KOPT-K1 (cell line): ENCODE data around the gene REP15.

Source experiments
- H3K27ac ChIP-seq: fragments of 200-600 bp; sonication (generic); 2 replicates; pipeline ENCODE4 v1.5.1; 2016; ENCODE audit warnings: antibody characterized with exemption, mild to moderate bottlenecking, low read depth, low read length; ENCODE audit not compliant: poor library complexity, severe bottlenecking
- H3K36me3 ChIP-seq: fragments of 200-600 bp; sonication (generic); 2 replicates; pipeline ENCODE4 v1.5.1; 2017; ENCODE audit warnings: antibody characterized with exemption, mild to moderate bottlenecking, low read length, moderate library complexity; ENCODE audit not compliant: insufficient read depth
- H3K9me3 ChIP-seq: fragments of 200-600 bp; sonication (generic); 2 replicates; pipeline ENCODE4 v1.5.1; 2017; ENCODE audit warnings: antibody characterized with exemption, low read length, mild to moderate bottlenecking; ENCODE audit not compliant: insufficient read depth, poor library complexity, severe bottlenecking

The REP15 gene

DNA sequence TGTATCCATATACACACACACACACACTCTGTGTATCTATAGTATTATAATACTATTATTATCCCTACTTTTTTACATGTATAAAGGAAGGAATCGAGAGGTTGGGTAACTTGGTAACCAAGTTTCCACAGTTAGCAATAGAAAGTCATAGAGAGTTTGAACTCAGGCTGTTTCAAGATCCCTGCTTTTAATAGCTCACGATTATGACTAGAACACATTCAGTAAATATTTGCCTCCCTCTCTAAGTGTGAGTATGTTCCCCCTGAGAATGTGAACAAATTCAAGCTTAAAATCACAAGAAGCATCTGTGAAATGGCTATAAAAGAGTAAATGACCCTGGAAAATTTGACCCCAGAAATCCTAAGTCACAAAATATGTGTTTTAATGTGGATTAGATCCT, 11.0 kb upstream of the REP15 start:
- Histone ChIP-seq H3K36me3 (peaks cover 20% of the 10 kb centered on the region; the same call in 1 of the 2 replicates), H3K27ac (no peak overlapping the region), H3K9me3 (no peaks in the 10 kb centered on the region)

DNA sequence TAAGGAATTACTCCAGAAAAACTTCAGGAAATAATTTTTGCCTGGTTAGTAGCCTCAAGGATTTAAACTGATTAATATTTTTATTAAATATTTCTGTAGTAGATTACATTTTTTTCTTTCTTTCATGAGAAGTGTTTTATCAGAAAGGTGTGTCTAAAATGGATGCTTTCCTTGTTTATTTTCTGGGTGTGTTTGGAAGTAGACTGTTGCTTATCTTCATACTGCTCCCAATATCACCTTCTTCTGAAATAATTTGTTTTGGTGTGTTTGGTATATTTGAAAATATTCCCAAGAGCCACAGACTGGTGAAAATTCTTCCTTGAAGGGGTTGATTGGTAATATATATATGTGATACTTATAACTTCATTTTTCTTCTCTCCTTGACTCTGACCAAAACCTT, 10.1 kb upstream of the REP15 start:
- H3K9me3 ChIP-seq: no peaks in the 10 kb centered on the region
- H3K27ac ChIP-seq: no peak overlapping the region
- H3K36me3 ChIP-seq: peaks cover 23% of the 10 kb centered on the region; the same call in 1 of the 2 replicates

DNA sequence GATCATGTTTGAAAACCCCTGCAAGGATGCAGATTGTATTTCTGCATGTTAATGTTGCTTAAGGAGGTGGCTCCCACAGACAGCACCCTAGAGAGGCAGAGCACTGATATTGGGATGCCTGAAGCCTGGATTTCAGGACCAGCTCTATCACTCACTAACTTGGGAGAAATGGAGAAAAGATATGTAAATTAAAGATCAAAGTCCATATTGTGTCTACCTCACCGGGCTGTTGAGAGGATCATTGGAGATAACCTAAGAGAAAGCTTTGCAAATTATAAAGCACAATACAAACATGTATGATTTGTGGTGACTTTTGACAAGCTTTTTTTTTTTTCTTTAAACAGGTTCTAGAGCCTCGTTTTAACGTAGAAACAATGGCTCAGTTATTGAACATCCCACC, 7.6 kb upstream of the REP15 start:
- H3K9me3 ChIP-seq: no peaks in the 10 kb centered on the region
- H3K27ac ChIP-seq: no peak overlapping the region
- peaks cover 19% of the 10 kb centered on the region; the same call in 1 of the 2 replicates for H3K36me3 ChIP-seq

DNA sequence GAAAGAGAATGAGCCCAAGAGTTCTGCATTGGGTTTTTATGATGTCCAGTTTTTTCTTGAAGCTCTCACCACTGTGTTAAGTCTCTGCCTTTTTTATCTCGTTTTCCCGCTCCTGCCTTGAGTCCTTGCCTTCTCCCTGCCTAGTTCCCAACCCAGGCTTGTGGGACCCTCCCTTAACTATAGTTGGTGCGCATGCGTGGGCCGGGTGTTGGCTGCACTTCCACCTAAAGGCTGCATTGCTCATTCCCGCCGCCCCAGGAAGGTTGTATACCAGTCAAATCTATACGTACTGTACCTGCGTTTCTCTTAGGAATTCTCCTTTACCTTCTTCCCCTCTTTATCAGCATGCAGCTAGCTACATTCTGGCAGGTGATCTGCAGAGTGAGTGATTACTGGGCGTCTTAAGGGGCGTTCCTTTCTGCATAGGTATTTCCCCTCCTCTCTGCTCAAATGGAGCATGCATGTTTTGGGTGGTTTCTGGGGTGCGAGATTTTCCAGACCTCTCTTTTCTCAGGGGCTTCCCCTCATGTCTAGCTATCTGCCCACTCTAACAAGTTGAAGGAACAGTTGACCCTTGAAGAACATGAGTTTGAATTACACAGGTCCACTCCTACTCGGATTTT, 6.6 kb upstream of the REP15 start:
- peaks cover 19% of the 10 kb centered on the region; the same call in 1 of the 2 replicates for H3K36me3 ChIP-seq
- no peaks in the 10 kb centered on the region for H3K9me3 ChIP-seq
- H3K27ac ChIP-seq: no peak overlapping the region

DNA sequence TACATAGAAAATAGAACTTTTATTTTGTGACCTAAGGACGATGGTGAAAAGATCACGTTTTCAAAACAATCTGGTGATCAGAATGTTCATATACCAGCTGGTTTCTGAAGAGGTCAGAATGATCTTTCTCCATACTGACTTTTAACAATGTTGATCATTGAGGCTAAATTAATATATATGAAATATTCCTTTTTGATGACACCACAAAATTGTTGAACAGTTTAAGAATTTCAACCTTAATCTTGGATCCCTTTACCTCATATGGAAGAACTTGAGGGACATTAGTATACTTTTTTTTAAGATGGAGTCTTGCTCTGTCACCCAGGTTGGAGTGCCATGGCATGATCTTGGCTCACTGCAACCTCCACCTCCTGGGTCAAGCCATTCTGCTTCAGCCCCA, 2.8 kb upstream of the REP15 start:
- peaks cover 19% of the 10 kb centered on the region; the same call in 1 of the 2 replicates for H3K36me3 ChIP-seq
- no peak overlapping the region for H3K27ac ChIP-seq
- no peaks in the 10 kb centered on the region for H3K9me3 ChIP-seq

DNA sequence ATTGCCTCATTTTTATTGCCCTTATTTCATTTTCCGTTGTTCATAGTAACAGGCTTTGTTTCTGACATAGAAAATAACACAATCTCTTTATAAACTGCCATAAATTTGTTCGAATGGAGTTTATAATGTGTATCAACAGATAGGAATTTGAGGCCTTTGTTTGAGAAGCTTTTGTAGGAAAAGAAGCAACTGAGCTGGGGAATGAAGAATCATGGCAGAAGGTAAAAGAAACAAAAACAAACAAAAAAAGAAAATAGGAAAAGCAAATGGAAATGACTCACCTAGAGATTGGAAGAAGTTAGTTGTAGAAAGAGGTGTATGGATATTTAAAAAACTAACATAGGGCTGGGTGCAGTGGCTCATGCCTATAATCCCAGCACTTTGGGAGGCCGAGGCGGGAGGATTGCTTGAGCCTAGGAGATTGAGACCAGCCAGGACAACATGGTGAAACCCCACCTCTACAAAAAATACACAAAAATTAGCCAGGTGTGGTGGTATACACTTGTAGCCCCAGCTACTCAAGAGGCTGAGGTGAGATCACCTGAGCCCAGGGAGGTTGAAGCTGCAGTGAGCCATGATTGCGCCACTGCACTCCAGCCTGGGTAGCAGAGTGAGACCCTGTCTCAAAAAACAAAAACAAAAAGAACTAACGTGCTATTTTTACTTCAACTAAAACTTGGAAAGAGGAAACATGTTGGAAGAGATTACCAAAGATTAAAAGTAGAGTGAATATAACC, 523 bp upstream of the REP15 start:
- H3K9me3 ChIP-seq: no peaks in the 10 kb centered on the region
- H3K36me3 ChIP-seq: no peaks in the 10 kb centered on the region
- no peak overlapping the region for H3K27ac ChIP-seq

DNA sequence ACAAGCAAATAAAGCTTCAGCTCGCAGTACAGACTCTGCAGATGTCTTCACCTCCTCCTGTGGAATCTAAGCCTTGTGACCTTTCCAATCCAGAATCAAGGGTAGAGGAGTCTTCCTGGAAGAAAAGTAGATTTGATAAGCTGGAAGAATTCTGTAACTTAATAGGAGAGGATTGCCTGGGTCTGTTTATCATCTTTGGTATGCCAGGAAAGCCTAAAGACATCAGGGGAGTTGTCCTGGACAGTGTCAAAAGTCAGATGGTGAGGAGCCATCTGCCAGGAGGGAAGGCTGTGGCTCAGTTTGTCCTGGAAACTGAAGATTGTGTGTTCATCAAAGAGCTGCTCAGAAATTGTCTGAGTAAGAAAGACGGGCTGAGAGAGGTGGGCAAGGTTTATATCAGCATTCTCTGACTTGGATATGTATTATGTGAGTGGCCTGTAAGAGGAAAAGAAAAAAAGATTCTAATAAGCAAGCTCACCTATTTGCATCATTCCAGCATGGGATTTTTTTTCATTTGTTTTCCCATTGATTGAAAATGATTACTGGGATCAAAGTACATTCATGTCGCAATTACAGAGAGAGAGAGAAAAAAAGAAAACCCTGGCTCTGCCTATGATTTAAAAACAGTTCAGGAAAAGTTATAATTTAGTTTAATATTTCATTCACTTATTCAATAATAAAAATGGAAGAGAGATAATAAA, 767 bp downstream of the REP15 start:
- no peaks in the 10 kb centered on the region for H3K36me3 ChIP-seq
- H3K9me3 ChIP-seq: no peaks in the 10 kb centered on the region
- no peak overlapping the region for H3K27ac ChIP-seq

DNA sequence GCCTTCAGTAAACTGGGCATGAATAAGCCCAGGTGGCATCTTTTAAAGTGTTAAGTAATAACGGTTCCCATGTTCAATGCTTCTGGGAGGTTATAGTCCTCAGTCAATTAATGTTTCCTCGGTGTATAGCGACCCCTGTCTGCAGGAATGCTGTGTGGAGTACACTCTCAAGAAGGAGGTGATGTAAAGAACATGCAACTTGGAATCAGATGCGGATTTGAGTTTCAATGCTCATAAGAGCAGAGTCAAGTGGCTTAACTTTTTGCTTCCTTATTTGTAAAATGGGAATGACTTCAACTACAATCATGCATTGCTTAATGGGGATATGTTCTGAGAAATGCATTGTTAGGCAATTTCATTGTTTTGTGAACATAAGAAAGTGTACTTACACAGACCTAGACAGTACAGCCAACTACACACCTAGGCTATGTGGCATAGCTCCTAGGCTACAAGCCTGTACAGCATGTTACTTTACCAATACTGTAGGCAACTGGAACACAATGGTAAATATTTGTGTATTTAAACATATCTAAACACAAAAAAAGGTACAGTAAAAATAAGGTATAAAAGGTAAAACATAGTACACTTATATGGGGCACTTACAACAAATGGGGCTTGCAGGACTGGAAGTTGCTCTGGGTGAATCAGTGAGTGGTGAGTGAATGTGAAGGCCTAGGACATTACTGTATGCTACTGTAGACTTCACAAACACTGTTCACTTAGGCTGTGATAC, 7.6 kb downstream of the REP15 start:
- Histone ChIP-seq H3K36me3 (no peaks in the 10 kb centered on the region), H3K27ac (no peak overlapping the region), H3K9me3 (no peaks in the 10 kb centered on the region)

DNA sequence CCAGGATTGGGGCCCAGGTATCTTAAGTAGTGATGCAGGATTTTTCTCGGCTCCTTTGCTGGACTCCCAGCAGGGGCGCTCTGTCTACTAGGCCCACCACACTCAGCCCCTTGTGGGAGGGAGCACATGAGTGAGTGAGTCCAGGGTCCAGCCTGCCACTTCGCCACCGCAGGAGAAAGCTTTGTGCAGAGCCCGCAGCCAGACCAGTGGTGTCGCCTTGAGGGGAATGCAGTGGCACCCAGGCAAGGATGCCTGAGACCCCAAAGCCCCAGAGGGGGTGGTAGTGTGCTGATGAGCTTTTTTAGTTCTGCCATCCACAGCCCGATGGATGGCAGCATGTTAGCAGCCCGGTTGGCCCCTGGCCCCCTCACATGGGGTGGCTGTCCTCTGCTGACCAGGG, 9.0 kb downstream of the REP15 start:
- Histone ChIP-seq H3K27ac (no peak overlapping the region), H3K36me3 (no peaks in the 10 kb centered on the region), H3K9me3 (no peaks in the 10 kb centered on the region)

DNA sequence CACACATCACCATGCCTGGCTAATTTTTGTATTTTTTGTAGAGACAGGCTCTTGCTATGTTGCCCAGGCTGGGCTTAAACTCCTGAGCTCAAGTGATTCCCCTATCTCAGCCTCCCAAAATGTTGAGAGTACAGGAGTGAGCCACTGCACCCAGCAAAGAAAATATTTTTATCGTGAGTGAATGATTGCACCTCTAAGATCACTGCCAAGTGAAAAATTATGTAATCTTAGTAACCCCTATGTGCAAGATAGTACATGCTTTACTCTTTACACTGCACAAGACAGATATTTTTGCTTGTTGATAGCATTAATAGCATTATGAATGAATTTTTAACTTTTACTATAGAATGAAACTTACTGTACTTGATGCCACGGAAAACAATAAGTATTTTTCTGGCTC, 11.0 kb downstream of the REP15 start:
- H3K9me3 ChIP-seq: no peaks in the 10 kb centered on the region
- H3K36me3 ChIP-seq: no peaks in the 10 kb centered on the region
- no peak overlapping the region for H3K27ac ChIP-seq

DNA sequence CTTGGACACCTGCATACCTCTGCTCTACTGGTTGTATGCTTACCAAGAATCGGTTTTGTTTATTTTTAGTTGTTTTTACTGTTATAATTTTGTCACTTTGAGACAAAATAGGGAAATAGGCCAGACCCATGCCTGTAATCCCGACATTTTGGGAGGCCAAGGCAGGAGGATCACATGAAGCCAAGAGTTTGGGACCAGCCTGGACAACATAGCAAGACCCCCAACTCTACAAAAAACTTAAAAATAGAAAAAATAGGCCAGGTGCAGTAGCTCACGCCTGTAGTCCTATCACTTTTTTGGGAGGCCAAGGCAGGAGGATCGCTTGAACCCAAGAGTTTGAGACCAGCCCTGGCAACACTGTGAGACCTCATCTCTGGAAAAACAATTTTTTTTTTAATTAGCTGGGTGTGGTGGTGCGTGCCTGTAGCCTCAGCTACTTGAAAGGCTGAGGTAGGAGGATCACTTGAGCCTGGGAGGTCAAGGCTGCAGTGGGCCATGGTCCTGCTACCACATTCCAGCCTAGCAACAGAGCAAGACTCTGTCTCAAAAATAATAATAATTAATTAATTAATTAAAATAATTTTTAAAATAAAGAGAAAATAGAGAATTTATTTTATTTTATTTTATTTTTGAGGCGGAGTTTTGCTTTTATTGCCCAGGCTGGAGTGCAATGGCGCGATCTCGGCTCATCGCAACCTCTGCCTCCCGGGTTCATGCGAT, 13.1 kb downstream of the REP15 start:
- peaks cover 21% of the 10 kb centered on the region for H3K36me3 ChIP-seq
- no peak overlapping the region for H3K27ac ChIP-seq
- no peaks in the 10 kb centered on the region for H3K9me3 ChIP-seq

DNA sequence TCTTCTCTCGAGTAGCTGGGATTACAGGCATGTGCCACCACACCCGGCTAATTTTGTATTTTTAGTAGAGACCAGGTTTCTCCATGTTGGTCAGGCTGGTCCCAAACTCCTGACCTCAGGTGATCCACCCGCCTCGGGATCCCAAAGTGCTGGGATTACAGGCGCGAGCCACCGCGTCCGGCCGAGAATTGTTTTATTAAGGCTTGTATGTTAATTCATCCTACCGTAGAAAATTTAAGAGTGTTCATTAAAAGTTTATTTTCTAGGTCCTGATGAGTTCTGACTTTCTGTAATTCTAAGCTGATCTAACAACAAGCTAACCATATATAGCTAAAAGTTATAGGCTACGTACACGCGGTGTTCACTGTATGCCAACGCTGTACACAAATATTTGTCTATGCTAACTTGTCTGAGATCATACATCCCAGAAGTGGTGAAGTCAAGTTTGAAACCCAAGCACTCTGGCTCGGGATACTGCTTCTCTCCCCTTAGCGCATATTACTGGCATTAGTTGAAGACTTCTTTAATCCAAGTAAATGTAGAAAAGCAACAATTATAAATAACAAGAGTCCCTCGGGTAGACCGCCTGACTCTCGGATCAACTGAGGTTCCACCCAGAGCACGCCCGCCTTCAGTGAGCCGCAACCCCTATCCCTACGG, 13.8 kb downstream of the REP15 start:
- Histone ChIP-seq H3K9me3 (no peaks in the 10 kb centered on the region), H3K27ac (peak overlapping the region; percentile 73), H3K36me3 (peaks cover 26% of the 10 kb centered on the region)

DNA sequence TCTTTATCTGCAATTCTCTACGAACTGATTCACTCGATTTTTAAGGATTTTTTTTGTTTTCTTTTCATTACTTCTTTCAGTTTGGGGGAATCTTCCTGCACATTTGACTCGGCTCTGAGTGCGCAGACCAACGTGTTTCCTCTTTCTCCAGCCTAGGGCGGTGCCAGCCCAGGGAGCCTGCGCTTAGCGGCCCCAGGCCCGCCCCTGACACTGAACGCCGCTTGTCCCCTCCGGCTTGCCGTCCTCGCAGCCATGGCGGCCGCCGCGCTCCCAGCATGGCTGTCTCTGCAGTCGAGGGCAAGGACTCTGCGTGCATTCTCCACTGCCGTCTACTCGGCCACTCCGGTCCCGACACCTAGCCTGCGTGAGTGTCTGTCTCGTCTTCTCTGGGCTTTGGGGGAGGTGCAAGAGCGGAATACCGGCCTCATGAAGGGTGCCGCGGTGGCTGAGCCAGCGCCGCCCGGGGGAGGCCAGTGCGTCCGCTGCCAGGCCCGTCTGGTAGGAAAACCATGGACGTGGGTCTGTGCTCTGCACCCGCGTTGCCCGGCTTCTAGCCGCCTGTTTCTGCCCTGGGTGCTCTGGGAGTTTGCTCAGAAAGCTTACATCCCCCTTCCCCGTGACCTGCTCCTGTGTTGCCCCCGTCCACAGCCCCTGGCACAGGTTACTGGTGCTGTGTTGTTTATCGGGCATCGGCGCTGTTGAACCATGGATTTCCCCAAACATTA, 14.5 kb downstream of the REP15 start, which contains the start of gene MRPS35:
MRPS35 (plus strand) TSS at position 241 of the 725 bp plus-strand sequence; CDS start at position 253, 12 bp downstream.
- Histone ChIP-seq H3K36me3 (peaks cover 33% of the 10 kb centered on the region), H3K9me3 (no peaks in the 10 kb centered on the region), H3K27ac (peak within 1 kb of the TSS; percentile 73)
